ENCODE results near the gene BANF1.

DNA sequence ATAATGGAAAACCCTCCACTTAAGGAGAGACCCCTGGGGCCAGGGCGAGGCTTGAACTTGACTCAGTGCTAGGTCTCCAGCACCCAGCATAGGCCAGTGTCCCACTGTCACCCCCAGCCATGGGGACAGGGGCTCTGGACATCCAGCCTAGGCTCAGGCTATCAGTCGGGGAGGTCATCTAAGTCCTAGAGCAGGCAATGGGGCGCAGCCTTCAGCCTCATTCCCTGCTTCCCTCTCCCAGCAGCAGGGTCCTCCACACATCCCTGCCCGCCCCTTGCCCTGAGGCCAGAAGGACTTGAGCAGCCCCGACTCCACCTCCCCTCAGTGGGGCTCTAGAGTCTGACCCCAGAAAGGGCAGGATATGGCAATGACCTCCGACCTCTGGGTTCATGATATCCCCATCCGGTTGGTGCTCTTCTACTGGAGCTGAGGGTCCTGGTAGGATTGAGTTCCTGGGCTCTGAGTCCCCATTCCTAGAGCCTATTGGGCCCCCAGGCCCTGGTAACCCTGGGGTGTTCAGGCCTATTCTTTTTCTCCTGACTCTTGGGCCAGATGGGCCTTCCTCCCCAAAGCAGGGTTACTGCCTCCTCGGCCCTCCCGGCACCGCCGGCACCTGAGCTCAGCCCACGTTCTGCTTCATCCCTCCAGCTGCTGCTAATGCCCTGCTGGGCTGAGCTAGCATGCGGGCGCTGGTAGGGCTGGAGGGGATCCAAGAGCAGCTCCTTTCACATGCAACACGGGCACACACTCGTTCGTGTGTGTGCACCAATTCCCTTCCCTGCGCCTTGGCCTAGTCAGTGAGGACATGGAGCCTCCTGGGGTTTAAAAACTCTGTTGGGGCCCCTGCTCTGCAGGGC, 13.9 kb downstream of the BANF1 start:
- TF ChIP-seq, protein P1, sequence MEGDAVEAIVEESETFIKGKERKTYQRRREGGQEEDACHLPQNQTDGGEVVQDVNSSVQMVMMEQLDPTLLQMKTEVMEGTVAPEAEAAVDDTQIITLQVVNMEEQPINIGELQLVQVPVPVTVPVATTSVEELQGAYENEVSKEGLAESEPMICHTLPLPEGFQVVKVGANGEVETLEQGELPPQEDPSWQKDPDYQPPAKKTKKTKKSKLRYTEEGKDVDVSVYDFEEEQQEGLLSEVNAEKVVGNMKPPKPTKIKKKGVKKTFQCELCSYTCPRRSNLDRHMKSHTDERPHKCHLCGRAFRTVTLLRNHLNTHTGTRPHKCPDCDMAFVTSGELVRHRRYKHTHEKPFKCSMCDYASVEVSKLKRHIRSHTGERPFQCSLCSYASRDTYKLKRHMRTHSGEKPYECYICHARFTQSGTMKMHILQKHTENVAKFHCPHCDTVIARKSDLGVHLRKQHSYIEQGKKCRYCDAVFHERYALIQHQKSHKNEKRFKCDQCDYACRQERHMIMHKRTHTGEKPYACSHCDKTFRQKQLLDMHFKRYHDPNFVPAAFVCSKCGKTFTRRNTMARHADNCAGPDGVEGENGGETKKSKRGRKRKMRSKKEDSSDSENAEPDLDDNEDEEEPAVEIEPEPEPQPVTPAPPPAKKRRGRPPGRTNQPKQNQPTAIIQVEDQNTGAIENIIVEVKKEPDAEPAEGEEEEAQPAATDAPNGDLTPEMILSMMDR (optimal IDR thresholded peaks at IDR 0.05 in 1 of 3, IDR thresholded peaks at IDR 0.05 in 1 of 3, conservative IDR thresholded peaks at IDR 0.05 in 1 of 3; ENCODE audit: extremely low read depth in 1 of 3, insufficient read depth in 2 of 3, low read length in 3 of 3), result no peak
- TF ChIP-seq EZH2 (IDR thresholded peaks at IDR 0.05; ENCODE audit: low read length), result no peak

All from keratinocyte (primary cell).